ENCODE data around the gene GRAMD1B. TPM values are rescaled to one million over a fixed set of nuclear protein-coding genes. Genes with fewer than 3 reads are reported as not detected.

Gene GRAMD1B
- total and polyA plus RNA-seq, 2 donors (not counting 1 experiment from before 2014, with no cell fraction given), result 0.58 to 11.6 TPM

GRCh38 chr11:123573286-123573685 lies 143.2 kb downstream of the GRAMD1B start:
- Histone ChIP-seq H2AFZ (ENCODE audit: insufficient read depth, low read depth, low read length, poor library complexity, severe bottlenecking) (no peak overlapping the region), H3K36me3 (replicated peaks in 1 of 2; ENCODE audit: control extremely low read depth in 1 of 2, control insufficient read depth in 1 of 2, extremely low read depth in 1 of 2, insufficient read depth in 2 of 2, low read length in 1 of 2) (no peaks in the 10 kb centered on the region), H3K4me1 (ENCODE audit: control insufficient read depth in 2 of 2, insufficient read depth in 2 of 2, low read length in 2 of 2) (peaks cover 9 to 10% of the 10 kb centered on the region in 2 donors), H3K27ac (ENCODE audit: low read length in 2 of 2) (no peak overlapping the region), H3K27me3 (replicated peaks in 1 of 4; ENCODE audit: control extremely low read depth in 1 of 4, control insufficient read depth in 3 of 4, insufficient read depth in 4 of 4, low read length in 3 of 4) (no peaks in the 10 kb centered on the region), H3K9ac (ENCODE audit: low read length) (no peak overlapping the region), H3K79me2 (ENCODE audit: control insufficient read depth, insufficient read depth, low read length) (no peaks in the 10 kb centered on the region), H4K20me1 (ENCODE audit: control insufficient read depth, insufficient read depth, low read length, poor library complexity, severe bottlenecking) (no peaks in the 10 kb centered on the region), H3K4me2 (replicated peaks; ENCODE audit: low read depth, low read length, poor library complexity, severe bottlenecking) (no peak overlapping the region), H3K4me3 (ENCODE audit: control extremely low read depth in 1 of 5, extremely low read depth in 1 of 5, insufficient read depth in 1 of 5, low read depth in 2 of 5, low read length in 4 of 5) (no peak overlapping the region), H3K9me3 (ENCODE audit: control extremely low read depth in 1 of 3, control insufficient read depth in 2 of 3, insufficient read depth in 1 of 3, low read length in 2 of 3) (no peaks in the 10 kb centered on the region)
- no peaks in the 10 kb centered on the region for H3K27me3 Mint-ChIP-seq
- no CpG with 5 or more reads among the region's 2 CpGs for WGBS (ENCODE audit: insufficient coverage)
- H3K27ac Mint-ChIP-seq, result no peak overlapping the region
- POLR2A ChIA-PET, result no interaction called here
- ATAC-seq (ENCODE audit: low read depth), result no peak
- no peak overlapping the region for H3K4me3 Mint-ChIP-seq
- DNase-seq, result no peak
- no peaks in the 10 kb centered on the region for H3K9me3 Mint-ChIP-seq (ENCODE audit: insufficient read depth)
- intact Hi-C loops (cut with micrococcal nuclease), result no loop called here
- TF ChIP-seq, protein P1, sequence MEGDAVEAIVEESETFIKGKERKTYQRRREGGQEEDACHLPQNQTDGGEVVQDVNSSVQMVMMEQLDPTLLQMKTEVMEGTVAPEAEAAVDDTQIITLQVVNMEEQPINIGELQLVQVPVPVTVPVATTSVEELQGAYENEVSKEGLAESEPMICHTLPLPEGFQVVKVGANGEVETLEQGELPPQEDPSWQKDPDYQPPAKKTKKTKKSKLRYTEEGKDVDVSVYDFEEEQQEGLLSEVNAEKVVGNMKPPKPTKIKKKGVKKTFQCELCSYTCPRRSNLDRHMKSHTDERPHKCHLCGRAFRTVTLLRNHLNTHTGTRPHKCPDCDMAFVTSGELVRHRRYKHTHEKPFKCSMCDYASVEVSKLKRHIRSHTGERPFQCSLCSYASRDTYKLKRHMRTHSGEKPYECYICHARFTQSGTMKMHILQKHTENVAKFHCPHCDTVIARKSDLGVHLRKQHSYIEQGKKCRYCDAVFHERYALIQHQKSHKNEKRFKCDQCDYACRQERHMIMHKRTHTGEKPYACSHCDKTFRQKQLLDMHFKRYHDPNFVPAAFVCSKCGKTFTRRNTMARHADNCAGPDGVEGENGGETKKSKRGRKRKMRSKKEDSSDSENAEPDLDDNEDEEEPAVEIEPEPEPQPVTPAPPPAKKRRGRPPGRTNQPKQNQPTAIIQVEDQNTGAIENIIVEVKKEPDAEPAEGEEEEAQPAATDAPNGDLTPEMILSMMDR (IDR thresholded peaks at IDR 0.05), result no peak
- no peak for TF ChIP-seq EZH2 (IDR thresholded peaks at IDR 0.05; ENCODE audit: borderline replicate concordance, insufficient read depth, low read depth, low read length, poor library complexity, severe bottlenecking)
- CTCF ChIA-PET, result interaction anchor here (1.4 to 2.0 kb wide), 2 partner anchors 10 to 135 kb away, joined by 3 to 4 read pairs; no protein-coding TSS in a partner anchor
- peaks cover 15% of the 10 kb centered on the region for H3K4me1 Mint-ChIP-seq

DNA sequence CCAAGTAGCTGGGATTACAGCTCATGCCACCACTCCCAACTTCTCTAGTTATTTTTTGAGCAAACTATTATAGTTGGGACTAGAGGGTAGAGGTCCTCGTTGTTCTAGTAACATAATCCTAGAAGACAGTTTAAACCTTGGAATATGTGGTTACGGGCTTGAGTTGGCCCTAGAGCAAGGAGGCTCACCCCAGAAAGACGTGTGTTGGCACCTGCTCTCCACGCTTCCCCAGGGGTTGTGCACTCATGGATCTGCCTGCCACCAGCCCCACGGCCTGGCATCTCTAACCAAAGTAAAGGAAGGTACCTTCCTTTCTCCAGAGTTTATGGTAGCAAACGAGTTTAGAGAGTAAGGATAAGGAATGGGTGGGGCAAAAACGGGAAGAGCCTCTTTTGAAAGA lies 145.4 kb downstream of the GRAMD1B start:
- peaks cover 9 to 13% of the 10 kb centered on the region in 2 donors for H3K4me1 ChIP-seq (ENCODE audit: control insufficient read depth in 2 of 2, insufficient read depth in 2 of 2, low read length in 2 of 2)
- intact Hi-C loops (cut with micrococcal nuclease), result no loop called here
- no peaks in the 10 kb centered on the region for H3K9me3 Mint-ChIP-seq (ENCODE audit: insufficient read depth)
- POLR2A ChIA-PET, result no interaction called here
- H3K27ac Mint-ChIP-seq, result no peak overlapping the region
- H3K9ac ChIP-seq (ENCODE audit: low read length), result no peak overlapping the region
- no peaks in the 10 kb centered on the region for H3K36me3 ChIP-seq (replicated peaks in 1 of 2; ENCODE audit: control extremely low read depth in 1 of 2, control insufficient read depth in 1 of 2, extremely low read depth in 1 of 2, insufficient read depth in 2 of 2, low read length in 1 of 2)
- no peak for TF ChIP-seq EZH2 (IDR thresholded peaks at IDR 0.05; ENCODE audit: borderline replicate concordance, insufficient read depth, low read depth, low read length, poor library complexity, severe bottlenecking)
- TF ChIP-seq, protein P1 (IDR thresholded peaks at IDR 0.05), result no peak
- H3K4me2 ChIP-seq (replicated peaks; ENCODE audit: low read depth, low read length, poor library complexity, severe bottlenecking), result no peak overlapping the region
- no peak overlapping the region for H3K4me3 Mint-ChIP-seq
- H3K9me3 ChIP-seq (ENCODE audit: control extremely low read depth in 1 of 3, control insufficient read depth in 2 of 3, insufficient read depth in 1 of 3, low read length in 2 of 3), result no peaks in the 10 kb centered on the region
- CTCF ChIA-PET, result interaction anchor here (0.6 to 3.1 kb wide), 7 partner anchors 8 to 464 kb away, joined by 3 to 36 read pairs (median 21); no protein-coding TSS in a partner anchor
- no peak overlapping the region for H3K4me3 ChIP-seq (ENCODE audit: control extremely low read depth in 1 of 5, extremely low read depth in 1 of 5, insufficient read depth in 1 of 5, low read depth in 2 of 5, low read length in 4 of 5)
- H2AFZ ChIP-seq (ENCODE audit: insufficient read depth, low read depth, low read length, poor library complexity, severe bottlenecking), result no peak overlapping the region
- WGBS (ENCODE audit: insufficient coverage), result 79% methylated on average over 2 of the region's 7 CpGs
- no peaks in the 10 kb centered on the region for H3K27me3 Mint-ChIP-seq
- H4K20me1 ChIP-seq (ENCODE audit: control insufficient read depth, insufficient read depth, low read length, poor library complexity, severe bottlenecking), result no peaks in the 10 kb centered on the region
- DNase-seq, result no peak
- ATAC-seq (ENCODE audit: low read depth), result no peak
- no peaks in the 10 kb centered on the region for H3K79me2 ChIP-seq (ENCODE audit: control insufficient read depth, insufficient read depth, low read length)
- H3K27me3 ChIP-seq (replicated peaks in 1 of 4; ENCODE audit: control extremely low read depth in 1 of 4, control insufficient read depth in 3 of 4, insufficient read depth in 4 of 4, low read length in 3 of 4), result no peaks in the 10 kb centered on the region
- no peak overlapping the region for H3K27ac ChIP-seq (ENCODE audit: low read length in 2 of 2)
- H3K4me1 Mint-ChIP-seq, result peaks cover 18% of the 10 kb centered on the region
